Heart left ventricle (tissue), 16 donors: Measurements from ENCODE around the gene PLAC9. TPM values are rescaled to one million over a fixed set of nuclear protein-coding genes. Genes with fewer than 3 reads are reported as not detected.
"Not testable (repeated sequence)": the region's sequence is repeated elsewhere in the genome, so short reads cannot be mapped to it uniquely, and the experiment has no call there.

Source experiments
- ATAC-seq, 4 donors: fragments of 200-7000 bp; cut with Tn5 transposase; one replicate each; pipeline ENCODE4 v1.9.1; 2020 to 2022; ENCODE audit warnings: moderate library complexity in 4 of 4, mild to moderate bottlenecking in 3 of 4, moderate number of reproducible peaks in 1 of 4
- DNase-seq, 5 donors: peaks; one replicate each; pipeline ENCODE4 v3.0.0-alpha.2; 2020
- H3K27ac ChIP-seq, 12 donors: fragments of 200-600 bp; sonication (generic) in 4 of 12; one replicate each; pipeline versions ENCODE4 v1.5.0 to v1.8.0; 2016 to 2022; ENCODE audit warnings: mild to moderate bottlenecking in 2 of 12
- H3K27me3 ChIP-seq, 9 donors: fragments of 200-600 bp; sonication (generic) in 2 of 9; one replicate each; pipeline versions ENCODE4 v1.5.1 to v1.8.0; 2016 to 2022; ENCODE audit warnings: mild to moderate bottlenecking in 3 of 9
- H3K36me3 ChIP-seq, 9 donors: fragments of 200-600 bp; sonication (generic) in 2 of 9; one replicate each; pipeline versions ENCODE4 v1.5.0 to v1.8.0; 2018 to 2022; ENCODE audit warnings: mild to moderate bottlenecking in 2 of 9
- H3K4me1 ChIP-seq, 12 donors: fragments of 200-600 bp; sonication (generic) in 4 of 12; one replicate each; pipeline versions ENCODE4 v1.5.0 to v1.8.0; 2016 to 2022; ENCODE audit warnings: mild to moderate bottlenecking in 3 of 12
- H3K4me3 ChIP-seq, 12 donors: fragments of 200-600 bp; sonication (generic) in 4 of 12; one replicate each; pipeline versions ENCODE4 v1.5.0 to v1.8.0; 2017 to 2022; ENCODE audit warnings: mild to moderate bottlenecking in 9 of 12, moderate library complexity in 4 of 12
- H3K9me3 ChIP-seq, 12 donors: fragments of 200-600 bp; sonication (generic) in 4 of 12; one replicate each; pipeline versions ENCODE4 v1.5.0 to v1.8.0; 2016 to 2022; ENCODE audit warnings: mild to moderate bottlenecking in 1 of 12
- CTCF ChIP-seq, 12 donors: fragments of 200-600 bp; sonication (generic) in 4 of 12; IDR thresholded peaks; one replicate each; pipeline versions ENCODE4 v1.5.0 to v1.8.0; 2018 to 2022; ENCODE audit warnings: antibody characterized with exemption in 12 of 12, mild to moderate bottlenecking in 5 of 12
- POLR2A ChIP-seq, 2 donors: fragments of 450-650 bp; IDR thresholded peaks; one replicate each; pipeline ENCODE4 v1.6.1; 2017; ENCODE audit warnings: antibody characterized with exemption in 2 of 2, mild to moderate bottlenecking in 2 of 2, moderate library complexity in 2 of 2
- WGBS, 4 donors: extraction: QIAGEN DNeasy Blood & Tissue Kit in 2 of 4; methylation state at CpG; one replicate each; pipeline versions ENCODE4 v1.1.5 to v1.1.7; 2013 to 2018; 5-methylcytosine and 5-hydroxymethylcytosine counted together
- intact Hi-C, 10 donors: fragments of 100-400 bp; cut with DNase I; formaldehyde crosslinking; loops; one replicate each; pipeline versions ENCODE4 v1.11.1 to v1.14.2; 2022
- polyA plus RNA-seq, 2 donors: library from polyadenylated mRNA; stranded (reverse); fragments of 200-250 nt; gene quantifications; one replicate each; pipeline ENCODE4 v1.2.3, GENCODE V29; 2013
- total RNA-seq, 9 donors: library from RNA; depleted of rRNA in 2 of 9; stranded (reverse); fragments of >200 nt in 2 of 9; fragmentation: NEBNext Ultra II Directional in 3 of 9; extraction: Animal tissue kit (Norgen Biotek cat#: 25700) in 3 of 9; gene quantifications; one replicate each; pipeline versions ENCODE4 v1.1.0 to v1.2.4, GENCODE V29; 2016 to 2023
- donor health status: ischemic (EF 13 %, LVEDD 7.1; RV severe dilation, severe dysfunction).
- donor health status: healthy with polysubstance abuse.
- donor health status: DM: no; HTN: yes; CAD: no.
- donor health status: DM: no; HTN: no; CAD: no.
- donor health status: ischemic (EF 25% LVEDD 6.9; RV normal size, moderate dysfunction).
- donor health status: ischemic (EF 25% LVEDD 5.7; RV mildly dilated, moderate dysfunction).
- donor health status: healthy.
- donor health status: DM: yes; HTN: yes; CAD: no.
- donor health status: ischemic (EF 35%, LVEDD 5.7; RV mildly dilated, moderate dysfunction).
- donor health status: nonischemic (EF 11% LVEDD 7.7; RV severe dilation, severe dysfunction).
- donor health status: DM: yes; HTN: yes; CAD: no.
- donor health status: PGD.
- donor health status: ischemic (EF 29% LVEDD 5.4; RV normal size, mild dysfunction).
- donor health status: nonischemic (EF 23%, LVEDD 6.1; RV moderate dilation, normal function).

Gene PLAC9
- total and polyA plus RNA-seq, 11 donors, result 16.5 to 51.6 (median 26.5) TPM

GRCh38 chr10:80144696-80145131, 12.2 kb downstream of the PLAC9 start:
- peak in 1 of 5 donors; percentile 22 for DNase-seq
- ATAC-seq, result peak in 3 of 4 donors; percentile 8 to 45 (median 24)
- Histone ChIP-seq H3K4me1 (peaks cover 0 to 29% (median 13%) of the 10 kb centered on the region in 12 donors), H3K4me3 (peak overlapping the region in 1 of 12 donors; percentile 31), H3K27me3 (no peaks in the 10 kb centered on the region), H3K36me3 (peaks cover 0 to 18% (median 7%) of the 10 kb centered on the region in 9 donors), H3K9me3 (peaks cover 0 to 12% (median 0%) of the 10 kb centered on the region in 12 donors), H3K27ac (peak overlapping the region in 3 of 12 donors; percentile 20 to 45 (median 37))
- 29 to 43% (median 30%) methylated on average over 12 of the region's 12 CpGs for WGBS, 4 donors
- TF ChIP-seq POLR2A (IDR thresholded peaks at IDR 0.05) (no peak), CTCF (IDR thresholded peaks at IDR 0.05) (no peak)
- intact Hi-C loops, result loop anchor here in 6 of 10 donors (1.0 to 5.0 kb wide), 5 partner anchors 63 to 87 kb away; partner anchors contain the start of gene ANXA11 (in 2 of the 6)

GRCh38 chr10:80145406-80146308, 13.1 kb downstream of the PLAC9 start:
- not testable (repeated sequence) for H3K27me3 ChIP-seq, H3K4me3 ChIP-seq
- peak overlapping the region in 5 of 12 donors; percentile 13 to 37 (median 26) for H3K27ac ChIP-seq
- H3K4me1 ChIP-seq, result peaks cover 0 to 29% (median 14%) of the 10 kb centered on the region in 12 donors
- 58 to 67% (median 60%) methylated on average over 11 of the region's 11 CpGs for WGBS, 4 donors
- H3K36me3 ChIP-seq, result peaks cover 0 to 27% (median 13%) of the 10 kb centered on the region in 9 donors
- ATAC-seq (peak in 3 of 4 donors; percentile 27 to 49 (median 27)), DNase-seq (peak in 1 of 5 donors; percentile 70)
- intact Hi-C loops, result loop anchor here in 2 of 10 donors (2.0 to 5.0 kb wide), 2 partner anchors 62 to 75 kb away; partner anchors contain the start of gene ANXA11 (in 1 of the 2)
- H3K9me3 ChIP-seq, result peaks cover 0 to 13% (median 0%) of the 10 kb centered on the region in 12 donors

- WGBS, 4 donors, result 83 to 87% (median 86%) methylated on average over 3 of the region's 3 CpGs
- H3K4me1 ChIP-seq, result peaks cover 0 to 28% (median 14%) of the 10 kb centered on the region in 12 donors
- DNase-seq, result no peak
- no peaks in the 10 kb centered on the region for H3K27me3 ChIP-seq
- H3K4me3 ChIP-seq, result no peak overlapping the region
- intact Hi-C loops, result loop anchor here in 1 of 10 donors (5.0 kb wide), 1 partner anchor 60 kb away; the partner anchor contains the start of gene ANXA11
- H3K9me3 ChIP-seq, result peaks cover 0 to 13% (median 0%) of the 10 kb centered on the region in 12 donors
- no peak for ATAC-seq
- H3K27ac ChIP-seq, result no peak overlapping the region
- peaks cover 0 to 40% (median 20%) of the 10 kb centered on the region in 9 donors for H3K36me3 ChIP-seq
- TF ChIP-seq CTCF (IDR thresholded peaks at IDR 0.05), result no peak
- no peak for TF ChIP-seq POLR2A (IDR thresholded peaks at IDR 0.05)
Measured at GRCh38 chr10:80146918-80147317, 14.4 kb downstream of the PLAC9 start.

- DNase-seq, result no peak
- Histone ChIP-seq H3K4me1 (peaks cover 0 to 28% (median 14%) of the 10 kb centered on the region in 12 donors), H3K36me3 (peaks cover 0 to 53% (median 26%) of the 10 kb centered on the region in 9 donors), H3K9me3 (peaks cover 0 to 13% (median 0%) of the 10 kb centered on the region in 12 donors), H3K4me3 (no peak overlapping the region), H3K27ac (peak overlapping the region in 1 of 12 donors; percentile 20), H3K27me3 (no peaks in the 10 kb centered on the region)
- WGBS, 4 donors, result 64 to 92% (median 78%) methylated on average over 4 to 5 of the region's 5 CpGs
- no peak for ATAC-seq
- no peak for TF ChIP-seq POLR2A (IDR thresholded peaks at IDR 0.05)
- no peak for TF ChIP-seq CTCF (IDR thresholded peaks at IDR 0.05)
- intact Hi-C loops, result loop anchor here in 1 of 10 donors (5.0 kb wide), 1 partner anchor 59 kb away; the partner anchor contains the start of gene ANXA11
Measured at GRCh38 chr10:80148166-80148805, 15.8 kb downstream of the PLAC9 start.
